NCI-H82 treated with DMSO at 0.1 percent for 48 hours (cell line): ENCODE results near the gene STYXL2.

ENCODE experiments used
- DNase-seq: peaks from one replicate; lab custom pipeline; 2025; ENCODE audit not compliant: unreplicated experiment; lab: John Stamatoyannopoulos, UW

The STYXL2 gene

GRCh38 chr1:167130829-167131510 is 37.1 kb downstream of the STYXL2 start:
- no peak for DNase-seq

- DNase-seq = no peak
Observed at GRCh38 chr1:167132301-167133010, 38.6 kb downstream of the STYXL2 start.

- DNase-seq = peak; percentile 98
Observed at GRCh38 chr1:167135281-167135840, 41.5 kb downstream of the STYXL2 start.

- no peak for DNase-seq
Observed at GRCh38 chr1:167136191-167136614, 42.3 kb downstream of the STYXL2 start.

- DNase-seq = peak; percentile 64
Observed at GRCh38 chr1:167136806-167137205, 42.9 kb downstream of the STYXL2 start.

GRCh38 chr1:167137332-167137781 is 43.5 kb downstream of the STYXL2 start:
- DNase-seq = peak; percentile 90

- peak; percentile 52 for DNase-seq
Observed at GRCh38 chr1:167137793-167138510, 44.1 kb downstream of the STYXL2 start.

- no peak for DNase-seq
Observed at GRCh38 chr1:167138703-167139102, 44.8 kb downstream of the STYXL2 start.

GRCh38 chr1:167141963-167142362 is 48.1 kb downstream of the STYXL2 start:
- DNase-seq = no peak
